ENCODE measurements around the gene FAU. TPM values are rescaled to one million over a fixed set of nuclear protein-coding genes. Genes with fewer than 3 reads are reported as not detected.

Gene FAU
- 1,000 to 10,000 TPM in 7 of 8 experiments, 100 to 1,000 TPM in 1; 848 to 1,834 (median 1,237) TPM for total RNA-seq

DNA sequence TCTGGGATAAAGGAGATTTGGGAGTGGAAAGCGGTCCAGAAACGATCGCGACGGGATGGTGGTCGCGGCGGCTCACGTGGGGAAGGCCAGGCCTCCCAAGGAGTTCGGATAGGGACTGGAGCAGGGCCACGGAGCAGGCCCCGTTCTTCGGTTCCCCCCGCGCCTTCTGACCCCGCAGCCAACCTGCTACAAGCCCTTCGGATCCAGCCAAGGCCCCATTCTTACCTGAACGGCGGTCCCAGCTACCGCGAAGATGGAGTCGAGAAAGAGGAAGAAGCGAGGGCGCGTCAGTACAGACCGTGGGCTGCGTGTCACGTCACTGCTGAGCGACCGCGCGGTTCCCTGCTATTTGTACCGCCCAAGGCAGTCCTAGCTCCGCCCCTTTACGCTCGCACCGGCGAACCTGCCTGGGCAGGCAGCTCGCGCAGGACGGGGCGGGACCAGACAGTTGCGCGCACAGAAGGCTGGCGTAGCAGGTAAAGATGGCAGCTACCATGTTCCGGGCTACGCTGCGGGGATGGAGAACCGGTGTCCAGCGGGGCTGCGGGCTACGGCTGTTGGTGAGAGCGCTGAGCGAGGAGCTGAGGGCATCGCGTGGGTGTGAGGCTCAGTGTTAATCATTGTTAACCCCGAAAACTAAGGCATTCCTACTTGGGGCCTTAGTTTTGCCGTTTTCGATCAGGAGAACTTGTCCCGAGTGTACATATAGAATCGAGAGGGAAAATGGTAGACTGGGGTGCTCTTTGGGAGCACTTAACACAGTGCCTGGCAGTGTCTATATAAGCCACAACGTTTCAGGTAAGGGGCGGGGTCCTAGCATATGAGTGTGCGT, at the start of gene FAU, which contains the start of gene MRPL49:
TSS of gene FAU (minus strand) at position 270 of the 832 bp plus-strand sequence. CDS start 321 bp downstream, outside the sequence.
TSS of gene MRPL49 (plus strand) at position 457 of the 832 bp plus-strand sequence. CDS start at position 483, 26 bp downstream.
- Histone ChIP-seq H3K4me3 (peak within 1 kb of the TSS; percentile 56 to 94 (median 77)), H3K27ac (peak within 1 kb of the TSS; percentile 84 to 90), H3K4me1 (replicated peaks in 1 of 2) (peaks cover 11 to 16% of the 10 kb centered on the region in 2 donors)
- WGBS, 10 experiments, result 0 to 3% (median 1%) methylated on average over 1 to 42 of the region's 64 CpGs; no CpG with 5 or more reads in 1 of the 10 experiments
- peak; percentile 63 to 83 (median 80) for ATAC-seq (replicated peaks in 6 of 8)
- in situ Hi-C loops (cut with MboI; ENCODE audit: low pct_unique_long_range_greater_than_20kb in 2 of 9, low sequenced_read_pairs in 9 of 9, unreplicated experiment in 9 of 9), result no loop called here

GRCh38 chr11:65170058-65170534, 48.2 kb upstream of the FAU start, which contains the start of gene SPDYC:
Gene SPDYC, plus strand, starts transcription at chr11:65170233. Its CDS starts 1,125 bp downstream, at chr11:65171358.
- peak in 1 of 8 experiments; percentile 6 for ATAC-seq (replicated peaks in 6 of 8)
- 88 to 100% (median 91%) methylated on average over 2 to 13 of the region's 21 CpGs; no CpG with 5 or more reads in 7 of the 10 experiments for WGBS, 10 experiments

GRCh38 chr11:65169164-65169641, 47.3 kb upstream of the FAU start:
- in situ Hi-C loops (cut with MboI; ENCODE audit: low pct_unique_long_range_greater_than_20kb in 2 of 9, low sequenced_read_pairs in 9 of 9, unreplicated experiment in 9 of 9), result no loop called here

More at GRCh38 chr11:65170058-65170534, 48.2 kb upstream of the FAU start, which contains the start of gene SPDYC:
- Histone ChIP-seq H3K4me3 (no peak within 1 kb of the TSS), H3K27ac (no peak within 1 kb of the TSS), H3K4me1 (replicated peaks in 1 of 2) (no peaks in the 10 kb centered on the region)
- in situ Hi-C loops (cut with MboI; ENCODE audit: low pct_unique_long_range_greater_than_20kb in 2 of 9, low sequenced_read_pairs in 9 of 9, unreplicated experiment in 9 of 9), result no loop called here

DNA sequence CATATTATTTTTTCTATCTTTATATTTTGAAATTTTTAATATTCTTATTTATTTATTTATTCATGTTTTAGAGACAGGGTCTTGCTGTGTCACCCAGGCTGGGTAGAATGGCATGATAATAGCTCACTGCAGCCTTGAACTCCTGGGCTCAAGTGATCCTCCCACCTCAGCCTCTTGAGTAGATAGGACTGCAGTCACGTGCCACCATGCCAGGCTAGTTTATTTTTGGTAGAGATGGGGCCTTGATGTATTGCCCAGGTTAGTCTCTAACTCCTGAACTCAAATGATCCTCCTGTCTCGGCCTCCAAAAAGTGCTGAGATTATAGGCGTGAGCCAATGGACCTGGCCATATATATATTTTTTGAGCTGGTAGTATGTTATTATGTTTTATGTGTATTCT, 45.7 kb upstream of the FAU start:
- Histone ChIP-seq H3K4me1 (replicated peaks in 1 of 2) (no peaks in the 10 kb centered on the region), H3K27ac (no peak overlapping the region), H3K4me3 (no peak overlapping the region)
- WGBS, 10 experiments, result 56 to 100% (median 80%) methylated on average over 1 to 3 of the region's 3 CpGs; no CpG with 5 or more reads in 5 of the 10 experiments
- no peak for ATAC-seq (replicated peaks in 6 of 8)
- in situ Hi-C loops (cut with MboI; ENCODE audit: low pct_unique_long_range_greater_than_20kb in 2 of 9, low sequenced_read_pairs in 9 of 9, unreplicated experiment in 9 of 9), result no loop called here

More at GRCh38 chr11:65169164-65169641, 47.3 kb upstream of the FAU start:
- no peak overlapping the region for H3K4me3 ChIP-seq
- no peak for ATAC-seq (replicated peaks in 6 of 8)
- H3K4me1 ChIP-seq (replicated peaks in 1 of 2), result no peaks in the 10 kb centered on the region
- no peak overlapping the region for H3K27ac ChIP-seq
- 55 to 93% (median 70%) methylated on average over 1 to 7 of the region's 11 CpGs; no CpG with 5 or more reads in 3 of the 10 experiments for WGBS, 10 experiments

GRCh38 chr11:65166893-65167292, 45.0 kb upstream of the FAU start:
- H3K4me3 ChIP-seq, result no peak overlapping the region
- in situ Hi-C loops (cut with MboI; ENCODE audit: low pct_unique_long_range_greater_than_20kb in 2 of 9, low sequenced_read_pairs in 9 of 9, unreplicated experiment in 9 of 9), result no loop called here
- 77 to 100% (median 94%) methylated on average over 2 to 3 of the region's 3 CpGs; no CpG with 5 or more reads in 1 of the 10 experiments for WGBS, 10 experiments
- no peak for ATAC-seq (replicated peaks in 6 of 8)
- H3K4me1 ChIP-seq (replicated peaks in 1 of 2), result no peaks in the 10 kb centered on the region
- no peak overlapping the region for H3K27ac ChIP-seq

- ATAC-seq (replicated peaks in 6 of 8), result no peak
- Histone ChIP-seq H3K4me1 (replicated peaks in 1 of 2) (no peaks in the 10 kb centered on the region), H3K4me3 (no peak overlapping the region), H3K27ac (no peak overlapping the region)
- WGBS, 10 experiments, result 39 to 94% (median 79%) methylated on average over 5 to 31 of the region's 31 CpGs
- in situ Hi-C loops (cut with MboI; ENCODE audit: low pct_unique_long_range_greater_than_20kb in 2 of 9, low sequenced_read_pairs in 9 of 9, unreplicated experiment in 9 of 9), result no loop called here
Measured at GRCh38 chr11:65165410-65166317, 43.7 kb upstream of the FAU start.

DNA sequence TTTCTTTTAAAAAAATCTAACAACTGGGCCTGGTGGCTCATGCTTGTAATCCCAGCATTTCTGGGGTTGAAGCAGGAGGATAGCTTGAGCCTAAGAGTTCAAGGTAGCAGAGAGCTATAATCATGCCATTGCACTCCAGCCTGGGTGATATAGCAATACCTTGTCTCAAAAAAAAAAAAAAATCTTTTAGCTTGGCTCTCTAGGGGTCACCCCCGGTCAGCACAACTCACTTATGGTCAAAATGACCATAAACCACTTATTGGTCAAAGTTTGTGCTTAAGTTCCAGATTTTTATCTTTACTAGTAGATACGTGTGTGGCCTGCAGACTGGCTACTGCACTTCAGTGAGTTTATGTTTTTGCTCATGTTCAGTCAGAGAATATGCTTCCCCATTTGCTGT, 41.8 kb upstream of the FAU start:
- 0 to 100% (median 71%) methylated on average over 1 to 2 of the region's 2 CpGs; no CpG with 5 or more reads in 3 of the 10 experiments for WGBS, 10 experiments
- no peak for ATAC-seq (replicated peaks in 6 of 8)
- no peak overlapping the region for H3K27ac ChIP-seq
- no peaks in the 10 kb centered on the region for H3K4me1 ChIP-seq (replicated peaks in 1 of 2)
- no peak overlapping the region for H3K4me3 ChIP-seq
- in situ Hi-C loops (cut with MboI; ENCODE audit: low pct_unique_long_range_greater_than_20kb in 2 of 9, low sequenced_read_pairs in 9 of 9, unreplicated experiment in 9 of 9), result no loop called here

- 12 to 85% (median 54%) methylated on average over 1 to 3 of the region's 3 CpGs for WGBS, 10 experiments
- Histone ChIP-seq H3K4me3 (no peak overlapping the region), H3K27ac (no peak overlapping the region), H3K4me1 (replicated peaks in 1 of 2) (no peaks in the 10 kb centered on the region)
- ATAC-seq (replicated peaks in 6 of 8), result no peak
- in situ Hi-C loops (cut with MboI; ENCODE audit: low pct_unique_long_range_greater_than_20kb in 2 of 9, low sequenced_read_pairs in 9 of 9, unreplicated experiment in 9 of 9), result no loop called here
Measured at GRCh38 chr11:65160643-65161042, 38.7 kb upstream of the FAU start.

DNA sequence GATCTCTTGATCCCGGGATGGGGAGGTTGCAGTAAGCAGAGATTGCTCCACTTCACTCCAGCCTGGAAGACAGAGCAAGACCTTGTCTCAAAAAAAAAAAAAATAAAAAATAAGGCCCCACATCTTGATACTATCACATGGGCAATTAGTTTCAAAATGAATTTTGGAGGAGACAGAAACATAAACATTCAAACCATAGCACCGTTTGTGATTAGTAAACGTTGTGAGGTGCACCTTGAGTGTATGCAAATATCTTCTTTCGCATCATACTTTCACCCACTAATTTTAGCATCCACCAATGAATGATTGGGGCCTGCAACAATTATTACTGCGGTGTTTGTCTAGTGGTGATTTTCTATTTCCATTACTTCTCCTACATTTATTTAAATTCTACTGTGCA, 37.1 kb upstream of the FAU start:
- 56 to 94% (median 78%) methylated on average over 1 to 5 of the region's 5 CpGs; no CpG with 5 or more reads in 1 of the 10 experiments for WGBS, 10 experiments

DNA sequence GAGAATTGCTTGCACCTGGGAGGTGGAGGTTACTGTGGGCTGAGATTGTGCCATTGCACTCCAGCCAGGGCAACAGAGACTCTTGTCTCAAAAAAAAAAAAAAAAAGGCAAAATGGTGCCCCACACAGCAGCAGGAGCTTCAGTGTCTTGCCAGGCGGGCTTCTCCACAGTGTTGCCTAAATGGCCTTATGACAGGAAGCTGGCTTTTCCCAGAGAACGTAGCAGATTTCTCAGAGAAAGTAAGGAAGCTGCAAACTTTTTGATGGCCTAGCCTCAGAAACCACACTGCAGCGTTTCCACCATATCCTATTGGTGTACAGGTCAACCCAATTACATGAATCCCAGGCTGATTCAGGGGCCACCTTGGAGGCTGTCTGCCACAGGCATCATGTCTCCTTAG, 35.4 kb upstream of the FAU start:
- 50 to 100% (median 80%) methylated on average over 1 to 3 of the region's 3 CpGs; no CpG with 5 or more reads in 5 of the 10 experiments for WGBS, 10 experiments
- no peak overlapping the region for H3K4me3 ChIP-seq
- ATAC-seq (replicated peaks in 6 of 8), result no peak
- in situ Hi-C loops (cut with MboI; ENCODE audit: low pct_unique_long_range_greater_than_20kb in 2 of 9, low sequenced_read_pairs in 9 of 9, unreplicated experiment in 9 of 9), result no loop called here
- H3K4me1 ChIP-seq (replicated peaks in 1 of 2), result no peaks in the 10 kb centered on the region
- no peak overlapping the region for H3K27ac ChIP-seq

More for the DNA sequence above, 37.1 kb upstream of the FAU start:
- Histone ChIP-seq H3K27ac (no peak overlapping the region), H3K4me3 (no peak overlapping the region), H3K4me1 (replicated peaks in 1 of 2) (no peaks in the 10 kb centered on the region)
- no peak for ATAC-seq (replicated peaks in 6 of 8)
- in situ Hi-C loops (cut with MboI; ENCODE audit: low pct_unique_long_range_greater_than_20kb in 2 of 9, low sequenced_read_pairs in 9 of 9, unreplicated experiment in 9 of 9), result no loop called here

DNA sequence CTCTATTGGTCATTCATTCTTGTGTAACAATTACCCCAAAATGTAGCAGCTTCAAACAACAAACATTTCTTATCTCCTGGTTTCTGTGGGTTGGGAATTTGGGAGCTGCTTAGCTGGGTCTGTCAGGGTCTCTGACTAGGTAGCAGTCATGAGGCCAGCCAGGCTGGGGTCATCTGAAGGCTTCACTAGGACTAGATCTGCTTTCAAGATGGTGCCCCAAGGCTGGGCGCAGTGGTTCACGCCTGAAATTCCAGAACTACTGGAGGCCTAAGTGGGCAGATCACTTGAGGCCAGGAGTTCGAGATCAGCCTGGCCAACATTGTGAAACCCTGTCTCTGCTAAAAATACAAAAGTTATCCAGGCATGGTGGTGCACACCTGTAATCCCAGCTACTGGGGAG, 35.0 kb upstream of the FAU start:
- in situ Hi-C loops (cut with MboI; ENCODE audit: low pct_unique_long_range_greater_than_20kb in 2 of 9, low sequenced_read_pairs in 9 of 9, unreplicated experiment in 9 of 9), result no loop called here
- no peak overlapping the region for H3K4me3 ChIP-seq

GRCh38 chr11:65156256-65156655, 34.3 kb upstream of the FAU start:
- H3K4me1 ChIP-seq (replicated peaks in 1 of 2), result peaks cover 0 to 2% of the 10 kb centered on the region in 2 donors
- WGBS, 10 experiments, result 90% methylated on average over 3 of the region's 3 CpGs; no CpG with 5 or more reads in 9 of the 10 experiments
- no peak for ATAC-seq (replicated peaks in 6 of 8)
- no peak overlapping the region for H3K27ac ChIP-seq
- H3K4me3 ChIP-seq, result no peak overlapping the region
- in situ Hi-C loops (cut with MboI; ENCODE audit: low pct_unique_long_range_greater_than_20kb in 2 of 9, low sequenced_read_pairs in 9 of 9, unreplicated experiment in 9 of 9), result no loop called here

More for the DNA sequence above, 35.0 kb upstream of the FAU start:
- Histone ChIP-seq H3K4me1 (replicated peaks in 1 of 2) (no peaks in the 10 kb centered on the region), H3K27ac (no peak overlapping the region)
- 67 to 100% (median 83%) methylated on average over 1 to 2 of the region's 3 CpGs; no CpG with 5 or more reads in 4 of the 10 experiments for WGBS, 10 experiments
- ATAC-seq (replicated peaks in 6 of 8), result no peak
